Liver (tissue), 9 donors: ENCODE data around the gene SLC38A1. TPM values are rescaled to one million over a fixed set of nuclear protein-coding genes. Genes with fewer than 3 reads are reported as not detected.
"Not testable (repeated sequence)": the region's sequence is repeated elsewhere in the genome, so short reads cannot be mapped to it uniquely, and the experiment has no call there.

ENCODE experiments used
- DNase-seq: peaks from one replicate; pipeline ENCODE4 v3.0.0-alpha.2; 2017; ENCODE audit warnings: low spot score
- H3K27ac ChIP-seq, 2 donors: one replicate each; pipeline ENCODE4 v1.7.0; 2013; ENCODE audit warnings: inconsistent platforms in 2 of 2, low read length in 2 of 2, control low read depth in 1 of 2, low read depth in 1 of 2, mild to moderate bottlenecking in 1 of 2
- H3K27me3 ChIP-seq, 4 donors: one replicate each; pipeline versions ENCODE4 v1.6.1 to v1.7.0; 2013; ENCODE audit warnings: low read length in 3 of 4, inconsistent platforms in 1 of 4, mild to moderate bottlenecking in 1 of 4, moderate library complexity in 1 of 4; ENCODE audit not compliant: control insufficient read depth in 4 of 4, insufficient read depth in 4 of 4
- H3K36me3 ChIP-seq, 4 donors: one replicate each; pipeline versions ENCODE4 v1.6.1 to v1.7.0; 2013; ENCODE audit warnings: low read length in 3 of 4, mild to moderate bottlenecking in 3 of 4, low read depth in 1 of 4, moderate library complexity in 1 of 4; ENCODE audit not compliant: control insufficient read depth in 4 of 4, insufficient read depth in 3 of 4
- H3K4me1 ChIP-seq, 4 donors: one replicate each; pipeline versions ENCODE4 v1.6.1 to v1.7.0; 2013; ENCODE audit warnings: low read length in 3 of 4, mild to moderate bottlenecking in 3 of 4, moderate library complexity in 1 of 4; ENCODE audit not compliant: control insufficient read depth in 4 of 4, insufficient read depth in 4 of 4
- H3K4me3 ChIP-seq, 3 donors: one replicate each; pipeline versions ENCODE4 v1.6.1 to v1.7.0; 2013; ENCODE audit warnings: low read length in 3 of 3, control low read depth in 1 of 3, low read depth in 1 of 3, mild to moderate bottlenecking in 1 of 3
- H3K9ac ChIP-seq, 2 donors: one replicate each; pipeline ENCODE4 v1.7.0; 2013; ENCODE audit warnings: low read length in 2 of 2, mild to moderate bottlenecking in 2 of 2, moderate library complexity in 2 of 2, control low read depth in 1 of 2, low read depth in 1 of 2
- H3K9me3 ChIP-seq, 4 donors: one replicate each; pipeline versions ENCODE4 v1.6.1 to v1.7.0; 2013; ENCODE audit warnings: low read length in 3 of 4; ENCODE audit not compliant: control insufficient read depth in 4 of 4
- ATF3 ChIP-seq: IDR thresholded peaks from 2 replicates; pipeline ENCODE4 v1.6.1; 2016; ENCODE audit warnings: antibody characterized with exemption
- CTCF ChIP-seq: fragments of 150-350 bp; IDR thresholded peaks from 2 replicates; pipeline ENCODE4 v1.5.1; 2017; ENCODE audit warnings: improper control_type of control experiment, low read depth, low read length; ENCODE audit not compliant: missing input control
- EGR1 ChIP-seq, 2 donors: IDR thresholded peaks; 2 replicates each; pipeline ENCODE4 v1.6.1; 2016 to 2018; ENCODE audit warnings: antibody characterized with exemption in 2 of 2, low read depth in 2 of 2
- FOXA1 ChIP-seq: IDR thresholded peaks from 2 replicates; pipeline ENCODE4 v1.6.1; 2016; ENCODE audit warnings: antibody characterized with exemption
- FOXA2 ChIP-seq: IDR thresholded peaks from 2 replicates; pipeline ENCODE4 v1.6.1; 2016; ENCODE audit warnings: antibody characterized with exemption
- GABPA ChIP-seq, 2 donors: IDR thresholded peaks in 1 of 2; conservative IDR thresholded peaks in 1 of 2; 2 replicates each; pipeline ENCODE4 v1.6.1; 2016; ENCODE audit warnings: antibody characterized with exemption in 2 of 2, mild to moderate bottlenecking in 1 of 2, moderate library complexity in 1 of 2
- HNF4A ChIP-seq, 2 donors: conservative IDR thresholded peaks; 2 replicates each; pipeline ENCODE4 v1.6.1; 2016; ENCODE audit warnings: antibody characterized with exemption in 2 of 2, mild to moderate bottlenecking in 2 of 2
- HNF4G ChIP-seq: IDR thresholded peaks from 2 replicates; pipeline ENCODE4 v1.6.1; 2016; ENCODE audit warnings: antibody characterized with exemption
- JUND ChIP-seq, 2 donors: IDR thresholded peaks; 2 replicates each; pipeline ENCODE4 v1.6.1; 2016; ENCODE audit warnings: antibody characterized with exemption in 2 of 2
- MAX ChIP-seq: IDR thresholded peaks from 2 replicates; pipeline ENCODE4 v1.6.1; 2016; ENCODE audit warnings: antibody characterized with exemption
- NR2F2 ChIP-seq: IDR thresholded peaks from 2 replicates; pipeline ENCODE4 v1.6.1; 2016; ENCODE audit warnings: antibody characterized with exemption
- RAD21 ChIP-seq, 2 donors: IDR thresholded peaks; 2 replicates each; pipeline ENCODE4 v1.6.1; 2016; ENCODE audit warnings: antibody characterized with exemption in 2 of 2, mild to moderate bottlenecking in 2 of 2
- REST ChIP-seq: IDR thresholded peaks from 2 replicates; pipeline ENCODE4 v1.6.1; 2016; ENCODE audit warnings: antibody characterized with exemption, mild to moderate bottlenecking
- RXRA ChIP-seq, 2 donors: IDR thresholded peaks; 2 replicates each; pipeline ENCODE4 v1.6.1; 2017 to 2018; ENCODE audit warnings: antibody characterized with exemption in 2 of 2, mild to moderate bottlenecking in 1 of 2
- SP1 ChIP-seq: IDR thresholded peaks from 2 replicates; pipeline ENCODE4 v1.6.1; 2018; ENCODE audit warnings: antibody characterized with exemption, mild to moderate bottlenecking
- TAF1 ChIP-seq: conservative IDR thresholded peaks from 2 replicates; pipeline ENCODE4 v1.6.1; 2016; ENCODE audit warnings: antibody characterized with exemption, mild to moderate bottlenecking
- YY1 ChIP-seq: IDR thresholded peaks from 2 replicates; pipeline ENCODE4 v1.6.1; 2016; ENCODE audit warnings: antibody characterized with exemption, mild to moderate bottlenecking
- ZBTB33 ChIP-seq: IDR thresholded peaks from 2 replicates; pipeline ENCODE4 v1.6.1; 2016; ENCODE audit warnings: antibody characterized with exemption
- WGBS: extraction: QIAGEN DNeasy Blood & Tissue Kit; methylation state at CpG from one replicate; pipeline ENCODE4 v1.1.7; 2013; 5-methylcytosine and 5-hydroxymethylcytosine counted together
- polyA plus RNA-seq, 2 donors: library from polyadenylated mRNA; stranded (reverse) in 1 of 2; unstranded in 1 of 2; fragments of 200-250 nt in 1 of 2; fragments of >200 nt in 1 of 2; fragmentation: Nextera tagmentation in 1 of 2; extraction: Ambion mirVana in 1 of 2; gene quantifications; one replicate each; pipeline versions ENCODE4 v1.2.1 to v1.2.3, GENCODE V29; 2013 to 2015
- total RNA-seq, 2 donors: library from RNA; depleted of rRNA; stranded (reverse); fragments of >200 nt; gene quantifications; one replicate each; pipeline ENCODE4 v1.2.3, GENCODE V29; 2014
- donor health status: healthy.
- donor health status: healthy.
- donor health status: healthy.
- donor health status: healthy.
- donor health status: healthy.

The SLC38A1 gene
- total and polyA plus RNA-seq, 4 donors = 6.2 to 14.9 (median 9.6) TPM

- Histone ChIP-seq H3K9me3 (no peaks in the 10 kb centered on the region), H3K9ac (peak overlapping the region in 1 of 2 donors; percentile 24), H3K4me1 (peaks cover 0 to 12% (median 5%) of the 10 kb centered on the region in 4 donors), H3K27ac (no peak overlapping the region), H3K36me3 (peaks cover 0 to 3% (median 1%) of the 10 kb centered on the region in 4 donors), H3K27me3 (no peaks in the 10 kb centered on the region), H3K4me3 (no peak overlapping the region)
- WGBS = 35% methylated on average over 5 of the region's 5 CpGs
- no peak for DNase-seq
- no peak for TF ChIP-seq YY1
- TF ChIP-seq HNF4A (conservative IDR thresholded peaks at IDR 0.05) = peak in 1 of 2 donors; percentile 5
Observed at GRCh38 chr12:46197883-46198282, 71.0 kb downstream of the SLC38A1 start.

- DNase-seq, H3K4me3 ChIP-seq, H3K36me3 ChIP-seq, H3K9ac ChIP-seq, H3K27me3 ChIP-seq, H3K27ac ChIP-seq, H3K9me3 ChIP-seq: not testable (repeated sequence)
- peaks cover 5 to 31% (median 10%) of the 10 kb centered on the region in 4 donors for H3K4me1 ChIP-seq
- WGBS = 96% methylated on average over 2 of the region's 2 CpGs
Observed at GRCh38 chr12:46190533-46190932, 78.3 kb downstream of the SLC38A1 start.

GRCh38 chr12:46188170-46188569, 80.7 kb downstream of the SLC38A1 start:
- 77% methylated on average over 2 of the region's 2 CpGs for WGBS
- H3K27me3 ChIP-seq = no peaks in the 10 kb centered on the region
- no peak overlapping the region for H3K9ac ChIP-seq
- H3K9me3 ChIP-seq = no peaks in the 10 kb centered on the region
- peaks cover 5 to 32% (median 11%) of the 10 kb centered on the region in 4 donors for H3K4me1 ChIP-seq
- TF ChIP-seq ZBTB33 (no peak), MAX (no peak), RAD21 (IDR thresholded peaks at IDR 0.05) (no peak), NR2F2 (no peak), GABPA (IDR thresholded peaks at IDR 0.05 in 1 of 2, conservative IDR thresholded peaks at IDR 0.05 in 1 of 2) (no peak), RXRA (IDR thresholded peaks at IDR 0.05) (no peak), REST (no peak), CTCF (no peak), JUND (IDR thresholded peaks at IDR 0.05) (no peak), FOXA1 (no peak), FOXA2 (no peak), TAF1 (no peak), ATF3 (no peak), YY1 (no peak), HNF4G (no peak), HNF4A (conservative IDR thresholded peaks at IDR 0.05) (no peak), EGR1 (IDR thresholded peaks at IDR 0.05; ENCODE audit: low read depth in 2 of 2) (no peak), SP1 (no peak)
- no peak overlapping the region for H3K27ac ChIP-seq
- DNase-seq = no peak
- H3K36me3 ChIP-seq = no peaks in the 10 kb centered on the region
- no peak overlapping the region for H3K4me3 ChIP-seq
